Measurements from ENCODE around the gene SEMA6A. TPM values are rescaled to one million over a fixed set of nuclear protein-coding genes. Genes with fewer than 3 reads are reported as not detected.

Gene SEMA6A
- total and polyA plus RNA-seq, 9 of the 15 experiments (the other 6 are each of a cell fraction or from before 2014, with no cell fraction given) = 0.04 to 0.42 (median 0.18) TPM; not detected in 5

DNA sequence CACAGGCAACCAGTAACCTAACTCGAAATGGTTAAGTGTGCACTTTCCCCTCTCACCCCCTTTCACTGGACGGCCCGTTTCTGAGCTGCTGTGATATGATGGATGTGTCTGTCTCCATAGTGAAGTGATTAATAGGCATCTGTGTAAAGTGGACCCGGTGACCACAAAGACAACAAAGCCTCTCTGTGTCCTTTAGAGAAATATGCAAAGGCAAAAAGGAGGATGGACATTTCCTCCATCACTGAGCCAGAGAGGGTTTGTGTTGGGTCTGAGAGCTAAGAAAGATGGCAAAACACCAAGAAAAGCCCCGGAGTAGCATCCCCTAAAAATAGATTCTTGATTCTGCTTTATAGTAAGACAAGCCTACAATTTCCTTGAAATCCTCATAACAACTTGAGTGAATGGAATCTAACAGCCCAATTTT lies 120.6 kb downstream of the SEMA6A start:
- Histone ChIP-seq H3K36me3 (ENCODE audit: control insufficient read depth, insufficient read depth, low read length) (no peaks in the 10 kb centered on the region), H3K79me2 (ENCODE audit: control insufficient read depth, insufficient read depth, low read length) (no peaks in the 10 kb centered on the region), H3K9me1 (ENCODE audit: control insufficient read depth, insufficient read depth, low read length) (no peaks in the 10 kb centered on the region), H3K27ac (ENCODE audit: extremely low read depth, low read depth, low read length) (no peak overlapping the region), H3K27me3 (ENCODE audit: control insufficient read depth in 2 of 2, insufficient read depth in 2 of 2, low read length in 2 of 2) (no peaks in the 10 kb centered on the region; a peak in 1 of 5 replicates), H4K20me1 (replicated peaks; ENCODE audit: control insufficient read depth, insufficient read depth, low read length) (no peaks in the 10 kb centered on the region), H3K4me1 (replicated peaks in 1 of 2; ENCODE audit: control insufficient read depth in 2 of 2, insufficient read depth in 2 of 2, low read length in 2 of 2) (no peaks in the 10 kb centered on the region), H3K9me3 (replicated peaks; ENCODE audit: control insufficient read depth, insufficient read depth, low read depth, low read length) (no peaks in the 10 kb centered on the region), H3K4me3 (no peak overlapping the region), H2AFZ (ENCODE audit: low read depth, low read length) (no peak overlapping the region), H3K4me2 (ENCODE audit: insufficient read depth, low read length) (no peak overlapping the region), H3K9ac (ENCODE audit: insufficient read depth in 1 of 2, low read depth in 2 of 2, low read length in 2 of 2) (no peak overlapping the region)
- TF ChIP-seq TEAD2 (tag; IDR thresholded peaks at IDR 0.05) (no peak), RB1 (IDR thresholded peaks at IDR 0.05; ENCODE audit: low read depth) (no peak), ZKSCAN3 (CRISPR knock-in tag; IDR thresholded peaks at IDR 0.05) (no peak), ZNF696 (CRISPR knock-in tag; conservative IDR thresholded peaks at IDR 0.05) (no peak), PBX2 (CRISPR knock-in tag; IDR thresholded peaks at IDR 0.05; ENCODE audit: low read depth) (no peak), PBX2 (tag; conservative IDR thresholded peaks at IDR 0.05; ENCODE audit: low read depth) (peak; percentile 33), MEIS2 (IDR thresholded peaks at IDR 0.05; ENCODE audit: partially characterized antibody) (peak; percentile 54), USF1 (CRISPR knock-in tag; IDR thresholded peaks at IDR 0.05) (no peak), FOXJ2 (tag; IDR thresholded peaks at IDR 0.05) (no peak)
- TF ChIP-seq, protein P1, sequence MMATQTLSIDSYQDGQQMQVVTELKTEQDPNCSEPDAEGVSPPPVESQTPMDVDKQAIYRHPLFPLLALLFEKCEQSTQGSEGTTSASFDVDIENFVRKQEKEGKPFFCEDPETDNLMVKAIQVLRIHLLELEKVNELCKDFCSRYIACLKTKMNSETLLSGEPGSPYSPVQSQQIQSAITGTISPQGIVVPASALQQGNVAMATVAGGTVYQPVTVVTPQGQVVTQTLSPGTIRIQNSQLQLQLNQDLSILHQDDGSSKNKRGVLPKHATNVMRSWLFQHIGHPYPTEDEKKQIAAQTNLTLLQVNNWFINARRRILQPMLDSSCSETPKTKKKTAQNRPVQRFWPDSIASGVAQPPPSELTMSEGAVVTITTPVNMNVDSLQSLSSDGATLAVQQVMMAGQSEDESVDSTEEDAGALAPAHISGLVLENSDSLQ (IDR thresholded peaks at IDR 0.05) = peak; percentile 46; the same call in 1 of the 2 replicates
- FAIRE-seq (no peak), ATAC-seq (no peak), DNase-seq (ENCODE audit: extremely low read depth in 1 of 4, low spot score in 3 of 4) (no peak)
- intact Hi-C loops (cut with micrococcal nuclease) = no loop called here
- no TSS peak for BruUV-seq (replicated peaks)
- ChIA-PET CTCF (ENCODE audit: low intra/inter-chr PET ratio) (no interaction called here), POLR2A (interaction anchor here (0.6 kb wide), 2 partner anchors 23 to 48 kb away, joined by 3 read pairs; no protein-coding TSS in a partner anchor)
- WGBS (ENCODE audit: insufficient coverage, low coverage, missing lambda C conversion rate) = 1% methylated on average over 5 of the region's 5 CpGs
- in situ Hi-C loops (cut with MboI) = no loop called here

Data from K562 (cell line).